Measurements from ENCODE around the gene ABL1.

ABL1 gene

GRCh38 chr9:130920762-130921299 lies 85.8 kb downstream of the ABL1 start:
- Histone ChIP-seq H2BK15ac (ENCODE audit: low read depth, poor library complexity, severe bottlenecking) (no peak overlapping the region), H3K79me1 (replicated peaks; ENCODE audit: low read length, poor library complexity, severe bottlenecking) (no peaks in the 10 kb centered on the region), H2BK120ac (ENCODE audit: low read depth, low read length) (no peak overlapping the region), H3K9ac (ENCODE audit: low read length) (no peak overlapping the region), H2BK5ac (ENCODE audit: low read depth, low read length, poor library complexity, severe bottlenecking) (no peak overlapping the region), H3K4me3 (ENCODE audit: insufficient read depth in 1 of 2, low read depth in 1 of 2, low read length in 2 of 2) (no peak overlapping the region), H3K27me3 (ENCODE audit: control insufficient read depth in 1 of 2, insufficient read depth in 1 of 2, low read length in 2 of 2) (peaks cover 29 to 87% of the 10 kb centered on the region in 2 experiments), H4K8ac (ENCODE audit: low read length) (no peak overlapping the region), H3K4me2 (ENCODE audit: low read length, poor library complexity, severe bottlenecking) (no peak overlapping the region), H2AFZ (ENCODE audit: low read depth, low read length) (no peak overlapping the region), H3K18ac (ENCODE audit: low read depth in 1 of 2, low read length in 2 of 2) (no peak overlapping the region), H2BK12ac (ENCODE audit: low read length in 2 of 2) (no peak overlapping the region), H3K36me3 (ENCODE audit: control insufficient read depth in 1 of 2, insufficient read depth in 2 of 2, low read depth in 1 of 2, low read length in 2 of 2) (peaks cover 0 to 2% of the 10 kb centered on the region in 2 experiments), H3K14ac (ENCODE audit: low read length in 2 of 2) (no peak overlapping the region), H3K4me1 (ENCODE audit: control insufficient read depth, insufficient read depth, low read depth, low read length) (peaks cover 13% of the 10 kb centered on the region), H2AK5ac (ENCODE audit: low read length, severe bottlenecking) (no peak overlapping the region), H3K9me3 (ENCODE audit: control insufficient read depth, low read length) (no peaks in the 10 kb centered on the region), H3K27ac (ENCODE audit: low read length, poor library complexity, severe bottlenecking) (no peak overlapping the region), H3K23ac (ENCODE audit: low read length in 2 of 2) (no peak overlapping the region), H4K91ac (ENCODE audit: low read length) (no peak overlapping the region), H3K4ac (ENCODE audit: low read depth in 1 of 2, low read length in 2 of 2) (no peak overlapping the region)
- no peak for DNase-seq
- WGBS = 82% methylated on average over 14 of the region's 14 CpGs

GRCh38 chr9:130921300-130921988 lies 86.4 kb downstream of the ABL1 start:
- Histone ChIP-seq H3K9me3 (ENCODE audit: control insufficient read depth, low read length) (no peaks in the 10 kb centered on the region), H2AFZ (ENCODE audit: low read depth, low read length) (no peak overlapping the region), H3K4me1 (ENCODE audit: control insufficient read depth, insufficient read depth, low read depth, low read length) (peaks cover 17% of the 10 kb centered on the region), H2BK5ac (ENCODE audit: low read depth, low read length, poor library complexity, severe bottlenecking) (no peak overlapping the region), H3K27me3 (ENCODE audit: control insufficient read depth in 1 of 2, insufficient read depth in 1 of 2, low read length in 2 of 2) (peaks cover 26 to 88% of the 10 kb centered on the region in 2 experiments), H3K14ac (ENCODE audit: low read length in 2 of 2) (no peak overlapping the region), H3K4ac (ENCODE audit: low read depth in 1 of 2, low read length in 2 of 2) (no peak overlapping the region), H4K8ac (ENCODE audit: low read length) (no peak overlapping the region), H2AK5ac (ENCODE audit: low read length, severe bottlenecking) (no peak overlapping the region), H3K18ac (ENCODE audit: low read depth in 1 of 2, low read length in 2 of 2) (no peak overlapping the region), H4K91ac (ENCODE audit: low read length) (no peak overlapping the region), H3K4me3 (ENCODE audit: insufficient read depth in 1 of 2, low read depth in 1 of 2, low read length in 2 of 2) (no peak overlapping the region), H3K27ac (ENCODE audit: low read length, poor library complexity, severe bottlenecking) (no peak overlapping the region), H3K79me1 (replicated peaks; ENCODE audit: low read length, poor library complexity, severe bottlenecking) (no peaks in the 10 kb centered on the region), H3K36me3 (ENCODE audit: control insufficient read depth in 1 of 2, insufficient read depth in 2 of 2, low read depth in 1 of 2, low read length in 2 of 2) (peaks cover 0 to 2% of the 10 kb centered on the region in 2 experiments), H2BK12ac (ENCODE audit: low read length in 2 of 2) (no peak overlapping the region), H2BK15ac (ENCODE audit: low read depth, poor library complexity, severe bottlenecking) (no peak overlapping the region), H3K4me2 (ENCODE audit: low read length, poor library complexity, severe bottlenecking) (no peak overlapping the region), H3K9ac (ENCODE audit: low read length) (no peak overlapping the region), H3K23ac (ENCODE audit: low read length in 2 of 2) (no peak overlapping the region), H2BK120ac (ENCODE audit: low read depth, low read length) (no peak overlapping the region)
- 89% methylated on average over 28 of the region's 29 CpGs for WGBS
- DNase-seq = no peak

- H3K27me3 ChIP-seq (ENCODE audit: control insufficient read depth in 1 of 2, insufficient read depth in 1 of 2, low read length in 2 of 2) = peaks cover 26 to 84% of the 10 kb centered on the region in 2 experiments
- WGBS = 85% methylated on average over 31 of the region's 31 CpGs
- H3K4me1 ChIP-seq (ENCODE audit: control insufficient read depth, insufficient read depth, low read depth, low read length) = peaks cover 22% of the 10 kb centered on the region
- H3K4ac ChIP-seq (ENCODE audit: low read depth in 1 of 2, low read length in 2 of 2) = no peak overlapping the region
- H4K8ac ChIP-seq (ENCODE audit: low read length) = no peak overlapping the region
- no peak overlapping the region for H3K9ac ChIP-seq (ENCODE audit: low read length)
- no peak overlapping the region for H3K18ac ChIP-seq (ENCODE audit: low read depth in 1 of 2, low read length in 2 of 2)
- no peak overlapping the region for H2AK5ac ChIP-seq (ENCODE audit: low read length, severe bottlenecking)
- no peak overlapping the region for H2BK120ac ChIP-seq (ENCODE audit: low read depth, low read length)
- H3K9me3 ChIP-seq (ENCODE audit: control insufficient read depth, low read length) = no peaks in the 10 kb centered on the region
- no peak overlapping the region for H3K27ac ChIP-seq (ENCODE audit: low read length, poor library complexity, severe bottlenecking)
- H3K4me2 ChIP-seq (ENCODE audit: low read length, poor library complexity, severe bottlenecking) = no peak overlapping the region
- no peak overlapping the region for H2BK12ac ChIP-seq (ENCODE audit: low read length in 2 of 2)
- H3K4me3 ChIP-seq (ENCODE audit: insufficient read depth in 1 of 2, low read depth in 1 of 2, low read length in 2 of 2) = no peak overlapping the region
- H4K91ac ChIP-seq (ENCODE audit: low read length) = no peak overlapping the region
- no peak overlapping the region for H3K23ac ChIP-seq (ENCODE audit: low read length in 2 of 2)
- H2AFZ ChIP-seq (ENCODE audit: low read depth, low read length) = no peak overlapping the region
- H3K14ac ChIP-seq (ENCODE audit: low read length in 2 of 2) = no peak overlapping the region
- H2BK5ac ChIP-seq (ENCODE audit: low read depth, low read length, poor library complexity, severe bottlenecking) = no peak overlapping the region
- no peak overlapping the region for H2BK15ac ChIP-seq (ENCODE audit: low read depth, poor library complexity, severe bottlenecking)
- no peaks in the 10 kb centered on the region for H3K79me1 ChIP-seq (replicated peaks; ENCODE audit: low read length, poor library complexity, severe bottlenecking)
- peaks cover 0 to 2% of the 10 kb centered on the region in 2 experiments for H3K36me3 ChIP-seq (ENCODE audit: control insufficient read depth in 1 of 2, insufficient read depth in 2 of 2, low read depth in 1 of 2, low read length in 2 of 2)
- DNase-seq = no peak
Observed at GRCh38 chr9:130921989-130922892, 87.2 kb downstream of the ABL1 start.

All from mesenchymal stem cell (in vitro differentiated cells and primary cell).